Esophagus muscularis mucosa (tissue), 4 donors: ENCODE results near the gene F11R. TPM values are rescaled to one million over a fixed set of nuclear protein-coding genes. Genes with fewer than 3 reads are reported as not detected.
"Not testable (repeated sequence)": the region's sequence is repeated elsewhere in the genome, so short reads cannot be mapped to it uniquely, and the experiment has no call there.

Source experiments
- DNase-seq: peaks from one replicate; pipeline ENCODE4 v3.0.0-alpha.2; 2017; ENCODE audit errors: extremely low spot score
- H3K27ac ChIP-seq, 4 donors: fragments of 200-600 bp; sonication (generic); replicated peaks in 1 of 4; 1 replicate in 3 of 4; 2 replicates in 1 of 4; pipeline ENCODE4 v1.5.1; 2016 to 2019; ENCODE audit warnings: mild to moderate bottlenecking in 1 of 4
- H3K27me3 ChIP-seq, 4 donors: fragments of 200-600 bp; sonication (generic); one replicate each; pipeline versions ENCODE4 v1.5.1 to v1.6.0; 2016 to 2019
- H3K36me3 ChIP-seq, 4 donors: fragments of 200-600 bp; sonication (generic); one replicate each; pipeline ENCODE4 v1.5.1; 2016 to 2019
- H3K4me1 ChIP-seq, 4 donors: fragments of 200-600 bp; sonication (generic); one replicate each; pipeline ENCODE4 v1.5.1; 2016 to 2019
- H3K4me3 ChIP-seq, 4 donors: fragments of 200-600 bp; sonication (generic); 1 replicate in 2 of 4; 2 replicates in 2 of 4; pipeline ENCODE4 v1.5.1; 2016 to 2019; ENCODE audit warnings: mild to moderate bottlenecking in 4 of 4, moderate library complexity in 1 of 4
- H3K9me3 ChIP-seq, 4 donors: fragments of 200-600 bp; sonication (generic); 1 replicate in 3 of 4; 2 replicates in 1 of 4; pipeline ENCODE4 v1.5.1; 2016 to 2019
- EP300 ChIP-seq: sonication (generic); formaldehyde crosslinking; IDR thresholded peaks from one replicate; pipeline ENCODE4 v1.6.1; 2017; ENCODE audit warnings: antibody characterized with exemption
- POLR2A ChIP-seq: fragments of 450-650 bp; IDR thresholded peaks from one replicate; pipeline ENCODE4 v1.6.1; 2017; ENCODE audit warnings: antibody characterized with exemption, moderate library complexity, mild to moderate bottlenecking, low read depth
- POLR2AphosphoS5 ChIP-seq, 2 donors: sonication (generic); formaldehyde crosslinking; IDR thresholded peaks; one replicate each; pipeline ENCODE4 v1.6.1; 2017; ENCODE audit warnings: antibody characterized with exemption in 2 of 2
- WGBS: methylation state at CpG from one replicate; pipeline ENCODE4 v1.1.5; 2018; 5-methylcytosine and 5-hydroxymethylcytosine counted together
- intact Hi-C: fragments of 100-400 bp; cut with DNase I; formaldehyde crosslinking; loops from one replicate; pipeline ENCODE4 v1.15.1; 2023
- total RNA-seq, 4 donors: library from RNA; depleted of rRNA; stranded (reverse); fragments of >200 nt; gene quantifications; one replicate each; pipeline versions ENCODE4 v1.1.0 to v1.2.1, GENCODE V29; 2016
- TF ChIP-seq, protein P1 (sequence below), 3 experiments: fragments of 200-600 bp in 2 of 3; fragments of 450-650 bp in 1 of 3; sonication (generic) in 2 of 3; IDR thresholded peaks; one replicate each; pipeline ENCODE4 v1.5.1; 2017 to 2019; ENCODE audit warnings: antibody characterized with exemption in 3 of 3, mild to moderate bottlenecking in 2 of 3, moderate library complexity in 1 of 3

The F11R gene
- total RNA-seq, 4 donors from 2014 or later, result 9.1 to 17.7 (median 14.9) TPM

DNA sequence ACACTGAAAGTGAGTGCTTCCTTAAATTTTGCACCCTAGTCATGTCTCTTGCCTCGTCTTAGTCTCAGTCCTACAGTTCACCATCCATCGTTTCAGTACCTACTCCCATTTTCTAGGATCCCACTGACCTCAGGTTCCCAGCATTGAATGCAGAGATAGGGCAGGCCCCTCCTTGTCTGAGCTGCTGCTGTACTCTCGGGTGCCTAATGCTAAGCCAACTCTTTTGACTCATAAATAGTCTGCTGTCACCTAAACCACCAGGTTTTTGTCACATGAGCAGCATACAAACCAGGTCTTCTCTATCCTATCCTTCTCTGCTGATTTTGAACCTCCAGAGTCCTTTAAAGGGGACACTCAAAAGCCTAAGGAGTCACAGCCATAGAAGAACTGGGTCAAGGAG is 45.7 kb upstream of the F11R start:
- TF ChIP-seq POLR2A, result no peak
- TF ChIP-seq, protein P1, sequence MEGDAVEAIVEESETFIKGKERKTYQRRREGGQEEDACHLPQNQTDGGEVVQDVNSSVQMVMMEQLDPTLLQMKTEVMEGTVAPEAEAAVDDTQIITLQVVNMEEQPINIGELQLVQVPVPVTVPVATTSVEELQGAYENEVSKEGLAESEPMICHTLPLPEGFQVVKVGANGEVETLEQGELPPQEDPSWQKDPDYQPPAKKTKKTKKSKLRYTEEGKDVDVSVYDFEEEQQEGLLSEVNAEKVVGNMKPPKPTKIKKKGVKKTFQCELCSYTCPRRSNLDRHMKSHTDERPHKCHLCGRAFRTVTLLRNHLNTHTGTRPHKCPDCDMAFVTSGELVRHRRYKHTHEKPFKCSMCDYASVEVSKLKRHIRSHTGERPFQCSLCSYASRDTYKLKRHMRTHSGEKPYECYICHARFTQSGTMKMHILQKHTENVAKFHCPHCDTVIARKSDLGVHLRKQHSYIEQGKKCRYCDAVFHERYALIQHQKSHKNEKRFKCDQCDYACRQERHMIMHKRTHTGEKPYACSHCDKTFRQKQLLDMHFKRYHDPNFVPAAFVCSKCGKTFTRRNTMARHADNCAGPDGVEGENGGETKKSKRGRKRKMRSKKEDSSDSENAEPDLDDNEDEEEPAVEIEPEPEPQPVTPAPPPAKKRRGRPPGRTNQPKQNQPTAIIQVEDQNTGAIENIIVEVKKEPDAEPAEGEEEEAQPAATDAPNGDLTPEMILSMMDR (IDR thresholded peaks at IDR 0.05), result no peak
- no peaks in the 10 kb centered on the region for H3K36me3 ChIP-seq
- 64% methylated on average over 3 of the region's 3 CpGs for WGBS
- H3K27ac ChIP-seq, result no peak overlapping the region
- no peak for DNase-seq
- H3K27me3 ChIP-seq, result peaks cover 0 to 21% (median 0%) of the 10 kb centered on the region in 4 donors
- intact Hi-C loops, result no loop called here
- no peaks in the 10 kb centered on the region for H3K4me1 ChIP-seq
- H3K4me3 ChIP-seq, result no peak overlapping the region
- no peaks in the 10 kb centered on the region for H3K9me3 ChIP-seq

DNA sequence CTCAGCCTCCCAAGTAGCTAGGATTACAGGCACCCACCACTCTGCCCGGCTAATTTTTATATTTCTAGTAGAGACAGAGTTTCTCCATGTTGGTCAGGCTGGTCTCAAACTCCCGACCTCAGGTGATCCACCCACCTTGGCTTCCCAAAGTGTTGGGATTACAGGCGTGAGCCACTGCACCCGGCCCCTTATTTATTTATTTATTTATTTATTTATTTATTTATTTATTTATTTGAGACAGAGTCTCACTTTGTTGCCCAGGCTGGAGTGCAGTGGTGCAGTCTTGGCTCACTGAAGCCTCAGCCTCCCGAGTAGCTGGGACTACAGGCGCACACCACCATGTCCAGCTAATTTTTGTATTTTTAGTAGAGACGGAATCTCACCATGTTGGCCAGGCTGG is 44.7 kb upstream of the F11R start:
- intact Hi-C loops, DNase-seq, H3K27ac ChIP-seq, H3K4me1 ChIP-seq, H3K36me3 ChIP-seq, H3K4me3 ChIP-seq, H3K9me3 ChIP-seq: not testable (repeated sequence)
- peaks cover 0 to 21% (median 0%) of the 10 kb centered on the region in 4 donors for H3K27me3 ChIP-seq
- 91% methylated on average over 7 of the region's 7 CpGs for WGBS

DNA sequence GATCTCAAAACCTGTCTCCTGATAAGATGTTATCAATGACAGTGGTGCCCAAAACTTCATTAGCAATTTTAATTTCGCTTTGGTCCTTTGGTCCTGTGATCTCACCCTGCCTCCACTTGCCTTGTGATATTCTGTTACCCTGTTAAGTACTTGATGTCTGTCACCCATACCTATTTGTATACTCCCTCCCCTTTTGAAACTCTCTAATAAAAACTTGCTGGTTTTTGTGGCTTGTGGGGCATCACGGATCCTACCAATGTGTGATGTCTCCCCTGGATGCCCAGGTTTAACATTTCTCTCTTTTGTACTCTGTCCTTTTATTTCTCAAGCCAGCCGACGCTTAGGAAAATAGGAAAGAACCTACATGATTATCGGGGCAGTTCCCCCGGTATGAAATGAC is 43.0 kb upstream of the F11R start:
- 57% methylated on average over 6 of the region's 6 CpGs for WGBS
- H3K4me3 ChIP-seq, H3K27ac ChIP-seq, H3K4me1 ChIP-seq, H3K9me3 ChIP-seq, H3K36me3 ChIP-seq, intact Hi-C loops, DNase-seq: not testable (repeated sequence)
- peaks cover 0 to 16% (median 0%) of the 10 kb centered on the region in 4 donors for H3K27me3 ChIP-seq

DNA sequence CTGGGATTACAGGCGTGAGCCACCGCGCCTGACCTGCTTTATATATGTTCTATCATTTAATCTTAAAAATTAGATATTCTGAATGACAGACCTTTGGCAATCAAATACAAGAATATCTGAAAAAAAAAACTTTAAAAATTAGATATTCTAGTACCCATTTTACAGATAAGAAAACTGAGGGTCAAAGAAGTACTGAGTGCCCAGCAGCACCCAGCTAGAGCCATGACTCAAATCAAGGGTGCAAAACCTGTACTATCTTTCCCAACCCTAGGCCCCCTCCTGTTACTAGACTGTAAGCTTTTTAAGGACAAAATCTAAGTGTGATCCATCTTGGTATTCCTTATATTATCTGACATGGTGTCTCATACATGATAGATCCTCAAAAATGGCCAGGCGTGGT is 40.5 kb upstream of the F11R start:
- Histone ChIP-seq H3K27me3 (peaks cover 0 to 31% (median 0%) of the 10 kb centered on the region in 4 donors), H3K4me3 (no peak overlapping the region), H3K9me3 (no peaks in the 10 kb centered on the region), H3K27ac (no peak overlapping the region), H3K4me1 (no peaks in the 10 kb centered on the region), H3K36me3 (no peaks in the 10 kb centered on the region)
- TF ChIP-seq POLR2AphosphoS5 (IDR thresholded peaks at IDR 0.05) (no peak), EP300 (no peak), POLR2A (no peak)
- TF ChIP-seq, protein P1 (IDR thresholded peaks at IDR 0.05), result no peak
- intact Hi-C loops, result no loop called here
- 94% methylated on average over 4 of the region's 4 CpGs for WGBS
- no peak for DNase-seq

DNA sequence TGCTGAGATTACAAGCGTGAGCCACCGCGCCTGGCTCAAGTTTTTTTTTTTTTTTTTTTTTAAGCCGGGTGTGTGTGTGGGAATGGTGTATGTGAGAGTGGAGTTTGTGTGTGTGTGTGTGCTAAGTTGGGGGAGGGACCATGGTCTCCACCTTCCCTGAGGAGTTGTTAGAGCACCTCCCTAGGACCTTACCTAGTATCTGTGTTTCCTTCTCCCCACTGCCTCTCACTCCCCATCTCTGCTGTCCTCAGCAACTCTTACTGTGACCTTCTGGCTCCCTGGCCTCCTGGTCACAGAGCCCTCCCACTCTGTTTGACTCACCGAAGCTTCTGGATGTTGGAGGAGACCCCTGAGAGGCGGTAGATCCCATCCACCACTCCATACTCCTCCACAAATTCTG is 38.3 kb upstream of the F11R start:
- Histone ChIP-seq H3K9me3 (no peaks in the 10 kb centered on the region), H3K27me3 (peaks cover 0 to 33% (median 0%) of the 10 kb centered on the region in 4 donors), H3K27ac (no peak overlapping the region), H3K4me1 (no peaks in the 10 kb centered on the region), H3K36me3 (no peaks in the 10 kb centered on the region), H3K4me3 (no peak overlapping the region)
- DNase-seq, result no peak
- TF ChIP-seq POLR2A, result no peak
- TF ChIP-seq, protein P1 (IDR thresholded peaks at IDR 0.05), result no peak
- TF ChIP-seq POLR2AphosphoS5 (IDR thresholded peaks at IDR 0.05), result no peak
- no peak for TF ChIP-seq EP300
- WGBS, result 86% methylated on average over 6 of the region's 6 CpGs
- intact Hi-C loops, result no loop called here

DNA sequence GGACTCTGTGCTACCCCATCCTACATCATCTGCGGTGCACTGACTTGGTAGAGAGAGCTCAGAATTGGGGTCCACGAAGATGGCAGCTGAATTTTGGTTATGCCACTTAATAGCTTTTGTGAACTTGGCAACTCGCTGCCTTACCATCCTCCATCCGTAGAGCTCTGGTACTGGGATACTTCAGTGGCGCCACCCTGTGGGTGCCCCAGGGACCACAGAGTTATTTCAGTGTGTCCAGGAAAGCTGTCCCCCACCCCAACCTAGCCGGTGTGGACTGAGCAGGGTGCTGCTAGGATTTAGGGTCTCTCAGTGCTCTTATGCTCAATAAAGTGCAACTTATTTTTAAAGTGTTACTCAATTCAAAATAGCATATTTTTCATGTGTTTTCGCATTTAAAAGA is 33.9 kb upstream of the F11R start:
- no peak for DNase-seq
- peaks cover 0 to 42% (median 0%) of the 10 kb centered on the region in 4 donors for H3K27me3 ChIP-seq
- no peaks in the 10 kb centered on the region for H3K36me3 ChIP-seq
- H3K4me1 ChIP-seq, result no peaks in the 10 kb centered on the region
- intact Hi-C loops, result no loop called here
- TF ChIP-seq, protein P1 (IDR thresholded peaks at IDR 0.05), result no peak
- no peak for TF ChIP-seq EP300
- TF ChIP-seq POLR2AphosphoS5 (IDR thresholded peaks at IDR 0.05), result no peak
- no peak for TF ChIP-seq POLR2A
- no peak overlapping the region for H3K4me3 ChIP-seq
- H3K9me3 ChIP-seq, result no peaks in the 10 kb centered on the region
- 97% methylated on average over 7 of the region's 7 CpGs for WGBS
- H3K27ac ChIP-seq, result no peak overlapping the region
